Measurements from ENCODE around the gene TMEM141.

The TMEM141 gene

GRCh38 chr9:136745389-136746154, 45.6 kb upstream of the TMEM141 start:
- DNase-seq (ENCODE audit: low read depth in 2 of 2), result no peak
- H3K4me3 ChIP-seq (replicated peaks in 1 of 2; ENCODE audit: low read depth in 2 of 2, low read length in 2 of 2), result no peak overlapping the region
- no peak for TF ChIP-seq CTCF (IDR thresholded peaks at IDR 0.05; ENCODE audit: low read depth, low read length)

GRCh38 chr9:136746155-136746490, 45.0 kb upstream of the TMEM141 start:
- no peak for DNase-seq (ENCODE audit: low read depth in 2 of 2)
- no peak for TF ChIP-seq CTCF (IDR thresholded peaks at IDR 0.05; ENCODE audit: low read depth, low read length)

GRCh38 chr9:136746621-136747020, 44.5 kb upstream of the TMEM141 start:
- no peak overlapping the region for H3K4me3 ChIP-seq (replicated peaks in 1 of 2; ENCODE audit: low read depth in 2 of 2, low read length in 2 of 2)
- no peak for TF ChIP-seq CTCF (IDR thresholded peaks at IDR 0.05; ENCODE audit: low read depth, low read length)
- DNase-seq (ENCODE audit: low read depth in 2 of 2), result no peak

More at GRCh38 chr9:136746155-136746490, 45.0 kb upstream of the TMEM141 start:
- H3K4me3 ChIP-seq (replicated peaks in 1 of 2; ENCODE audit: low read depth in 2 of 2, low read length in 2 of 2), result no peak overlapping the region

GRCh38 chr9:136747161-136748060, 43.7 kb upstream of the TMEM141 start:
- no peak overlapping the region for H3K4me3 ChIP-seq (replicated peaks in 1 of 2; ENCODE audit: low read depth in 2 of 2, low read length in 2 of 2)
- no peak for DNase-seq (ENCODE audit: low read depth in 2 of 2)
- no peak for TF ChIP-seq CTCF (IDR thresholded peaks at IDR 0.05; ENCODE audit: low read depth, low read length)

GRCh38 chr9:136748201-136748600, 42.9 kb upstream of the TMEM141 start, which contains the start of gene LCN6:
TSS of gene LCN6 (minus strand) at chr9:136748525. CDS start at chr9:136748483, 42 bp downstream.
- H3K4me3 ChIP-seq (replicated peaks in 1 of 2; ENCODE audit: low read depth in 2 of 2, low read length in 2 of 2), result no peak within 1 kb of the TSS
- no peak for DNase-seq (ENCODE audit: low read depth in 2 of 2)
- no peak for TF ChIP-seq CTCF (IDR thresholded peaks at IDR 0.05; ENCODE audit: low read depth, low read length)

GRCh38 chr9:136748666-136749611, 42.2 kb upstream of the TMEM141 start:
- no peak for TF ChIP-seq CTCF (IDR thresholded peaks at IDR 0.05; ENCODE audit: low read depth, low read length)
- H3K4me3 ChIP-seq (replicated peaks in 1 of 2; ENCODE audit: low read depth in 2 of 2, low read length in 2 of 2), result no peak overlapping the region
- DNase-seq (ENCODE audit: low read depth in 2 of 2), result no peak

All from cardiac fibroblast (primary cell).